ENCODE measurements around the gene CCDC192.

GRCh38 chr5:127967983-127968592 lies 264.9 kb downstream of the CCDC192 start:
- TF ChIP-seq, protein P1, sequence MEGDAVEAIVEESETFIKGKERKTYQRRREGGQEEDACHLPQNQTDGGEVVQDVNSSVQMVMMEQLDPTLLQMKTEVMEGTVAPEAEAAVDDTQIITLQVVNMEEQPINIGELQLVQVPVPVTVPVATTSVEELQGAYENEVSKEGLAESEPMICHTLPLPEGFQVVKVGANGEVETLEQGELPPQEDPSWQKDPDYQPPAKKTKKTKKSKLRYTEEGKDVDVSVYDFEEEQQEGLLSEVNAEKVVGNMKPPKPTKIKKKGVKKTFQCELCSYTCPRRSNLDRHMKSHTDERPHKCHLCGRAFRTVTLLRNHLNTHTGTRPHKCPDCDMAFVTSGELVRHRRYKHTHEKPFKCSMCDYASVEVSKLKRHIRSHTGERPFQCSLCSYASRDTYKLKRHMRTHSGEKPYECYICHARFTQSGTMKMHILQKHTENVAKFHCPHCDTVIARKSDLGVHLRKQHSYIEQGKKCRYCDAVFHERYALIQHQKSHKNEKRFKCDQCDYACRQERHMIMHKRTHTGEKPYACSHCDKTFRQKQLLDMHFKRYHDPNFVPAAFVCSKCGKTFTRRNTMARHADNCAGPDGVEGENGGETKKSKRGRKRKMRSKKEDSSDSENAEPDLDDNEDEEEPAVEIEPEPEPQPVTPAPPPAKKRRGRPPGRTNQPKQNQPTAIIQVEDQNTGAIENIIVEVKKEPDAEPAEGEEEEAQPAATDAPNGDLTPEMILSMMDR (conservative IDR thresholded peaks at IDR 0.05 in 1 of 2, IDR thresholded peaks at IDR 0.05 in 1 of 2; ENCODE audit: extremely low read depth in 1 of 2, insufficient read depth in 1 of 2, low read depth in 1 of 2, low read length in 2 of 2): no peak
- TF ChIP-seq EZH2 (IDR thresholded peaks at IDR 0.05; ENCODE audit: borderline replicate concordance, low read length): no peak

Measured in mammary epithelial cell (primary cell).